ENCODE results near the gene MYO9B.

GRCh38 chr19:17031741-17032140 is 43.8 kb upstream of the MYO9B start:
- TF ChIP-seq EZH2 (IDR thresholded peaks at IDR 0.05; ENCODE audit: low read length, missing control alignments), result no peak
- TF ChIP-seq CTCF (conservative IDR thresholded peaks at IDR 0.05 in 1 of 2, IDR thresholded peaks at IDR 0.05 in 1 of 2; ENCODE audit: low read depth in 1 of 2, low read length in 2 of 2), result no peak
